ENCODE data around the gene SSH2. TPM values are rescaled to one million over a fixed set of nuclear protein-coding genes. Genes with fewer than 3 reads are reported as not detected.

SSH2 gene
- total and polyA plus RNA-seq, 4 donors, result 7.5 to 14.1 (median 11.2) TPM

DNA sequence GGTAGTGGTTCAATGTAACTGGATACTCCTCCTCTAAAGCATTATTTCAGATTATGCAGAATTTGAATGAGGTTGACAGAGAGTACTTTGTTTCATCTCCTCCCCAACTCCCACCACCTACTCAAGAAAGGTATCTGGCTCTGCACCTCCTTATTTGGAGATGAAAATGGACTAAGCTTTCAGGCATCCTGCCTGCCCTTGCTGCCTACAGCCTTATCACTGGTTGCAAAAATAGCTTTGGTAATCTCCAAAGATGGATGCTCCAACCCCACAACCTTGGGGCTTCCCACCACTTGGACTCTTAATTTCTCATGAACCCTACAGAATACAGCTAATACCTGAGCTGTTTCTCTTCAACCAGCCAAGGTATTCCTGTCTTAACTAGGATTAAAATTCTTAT, 262.1 kb downstream of the SSH2 start:
- peaks cover 2 to 21% (median 15%) of the 10 kb centered on the region in 4 donors for H3K36me3 ChIP-seq (ENCODE audit: control insufficient read depth in 4 of 4, insufficient read depth in 3 of 4, low read depth in 1 of 4, low read length in 3 of 4)
- H3K9ac ChIP-seq (ENCODE audit: low read depth in 1 of 2, low read length in 2 of 2), result no peak overlapping the region
- H3K4me1 ChIP-seq (ENCODE audit: control insufficient read depth in 4 of 4, insufficient read depth in 4 of 4, low read length in 3 of 4), result no peaks in the 10 kb centered on the region
- no peak for TF ChIP-seq TAF1 (conservative IDR thresholded peaks at IDR 0.05)
- no peak for TF ChIP-seq SP1 (IDR thresholded peaks at IDR 0.05)
- TF ChIP-seq, protein P1, sequence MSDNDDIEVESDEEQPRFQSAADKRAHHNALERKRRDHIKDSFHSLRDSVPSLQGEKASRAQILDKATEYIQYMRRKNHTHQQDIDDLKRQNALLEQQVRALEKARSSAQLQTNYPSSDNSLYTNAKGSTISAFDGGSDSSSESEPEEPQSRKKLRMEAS (IDR thresholded peaks at IDR 0.05), result no peak
- no peak for TF ChIP-seq HNF4A (conservative IDR thresholded peaks at IDR 0.05)
- no peak for TF ChIP-seq YY1 (IDR thresholded peaks at IDR 0.05)
- TF ChIP-seq, protein P2, sequence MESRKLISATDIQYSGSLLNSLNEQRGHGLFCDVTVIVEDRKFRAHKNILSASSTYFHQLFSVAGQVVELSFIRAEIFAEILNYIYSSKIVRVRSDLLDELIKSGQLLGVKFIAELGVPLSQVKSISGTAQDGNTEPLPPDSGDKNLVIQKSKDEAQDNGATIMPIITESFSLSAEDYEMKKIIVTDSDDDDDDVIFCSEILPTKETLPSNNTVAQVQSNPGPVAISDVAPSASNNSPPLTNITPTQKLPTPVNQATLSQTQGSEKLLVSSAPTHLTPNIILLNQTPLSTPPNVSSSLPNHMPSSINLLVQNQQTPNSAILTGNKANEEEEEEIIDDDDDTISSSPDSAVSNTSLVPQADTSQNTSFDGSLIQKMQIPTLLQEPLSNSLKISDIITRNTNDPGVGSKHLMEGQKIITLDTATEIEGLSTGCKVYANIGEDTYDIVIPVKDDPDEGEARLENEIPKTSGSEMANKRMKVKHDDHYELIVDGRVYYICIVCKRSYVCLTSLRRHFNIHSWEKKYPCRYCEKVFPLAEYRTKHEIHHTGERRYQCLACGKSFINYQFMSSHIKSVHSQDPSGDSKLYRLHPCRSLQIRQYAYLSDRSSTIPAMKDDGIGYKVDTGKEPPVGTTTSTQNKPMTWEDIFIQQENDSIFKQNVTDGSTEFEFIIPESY (IDR thresholded peaks at IDR 0.05), result no peak
- TF ChIP-seq FOXA2 (IDR thresholded peaks at IDR 0.05), result no peak
- no peak for TF ChIP-seq EGR1 (IDR thresholded peaks at IDR 0.05; ENCODE audit: low read depth in 2 of 2)
- TF ChIP-seq, protein P3, sequence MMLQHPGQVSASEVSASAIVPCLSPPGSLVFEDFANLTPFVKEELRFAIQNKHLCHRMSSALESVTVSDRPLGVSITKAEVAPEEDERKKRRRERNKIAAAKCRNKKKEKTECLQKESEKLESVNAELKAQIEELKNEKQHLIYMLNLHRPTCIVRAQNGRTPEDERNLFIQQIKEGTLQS (IDR thresholded peaks at IDR 0.05), result no peak
- TF ChIP-seq, protein P4, sequence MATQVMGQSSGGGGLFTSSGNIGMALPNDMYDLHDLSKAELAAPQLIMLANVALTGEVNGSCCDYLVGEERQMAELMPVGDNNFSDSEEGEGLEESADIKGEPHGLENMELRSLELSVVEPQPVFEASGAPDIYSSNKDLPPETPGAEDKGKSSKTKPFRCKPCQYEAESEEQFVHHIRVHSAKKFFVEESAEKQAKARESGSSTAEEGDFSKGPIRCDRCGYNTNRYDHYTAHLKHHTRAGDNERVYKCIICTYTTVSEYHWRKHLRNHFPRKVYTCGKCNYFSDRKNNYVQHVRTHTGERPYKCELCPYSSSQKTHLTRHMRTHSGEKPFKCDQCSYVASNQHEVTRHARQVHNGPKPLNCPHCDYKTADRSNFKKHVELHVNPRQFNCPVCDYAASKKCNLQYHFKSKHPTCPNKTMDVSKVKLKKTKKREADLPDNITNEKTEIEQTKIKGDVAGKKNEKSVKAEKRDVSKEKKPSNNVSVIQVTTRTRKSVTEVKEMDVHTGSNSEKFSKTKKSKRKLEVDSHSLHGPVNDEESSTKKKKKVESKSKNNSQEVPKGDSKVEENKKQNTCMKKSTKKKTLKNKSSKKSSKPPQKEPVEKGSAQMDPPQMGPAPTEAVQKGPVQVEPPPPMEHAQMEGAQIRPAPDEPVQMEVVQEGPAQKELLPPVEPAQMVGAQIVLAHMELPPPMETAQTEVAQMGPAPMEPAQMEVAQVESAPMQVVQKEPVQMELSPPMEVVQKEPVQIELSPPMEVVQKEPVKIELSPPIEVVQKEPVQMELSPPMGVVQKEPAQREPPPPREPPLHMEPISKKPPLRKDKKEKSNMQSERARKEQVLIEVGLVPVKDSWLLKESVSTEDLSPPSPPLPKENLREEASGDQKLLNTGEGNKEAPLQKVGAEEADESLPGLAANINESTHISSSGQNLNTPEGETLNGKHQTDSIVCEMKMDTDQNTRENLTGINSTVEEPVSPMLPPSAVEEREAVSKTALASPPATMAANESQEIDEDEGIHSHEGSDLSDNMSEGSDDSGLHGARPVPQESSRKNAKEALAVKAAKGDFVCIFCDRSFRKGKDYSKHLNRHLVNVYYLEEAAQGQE (IDR thresholded peaks at IDR 0.05), result no peak
- no peak for TF ChIP-seq RXRA (IDR thresholded peaks at IDR 0.05)
- no peak for TF ChIP-seq HNF4G (IDR thresholded peaks at IDR 0.05)
- TF ChIP-seq JUND (IDR thresholded peaks at IDR 0.05), result no peak
- no peak for TF ChIP-seq FOXA1 (IDR thresholded peaks at IDR 0.05)
- TF ChIP-seq, protein P5, sequence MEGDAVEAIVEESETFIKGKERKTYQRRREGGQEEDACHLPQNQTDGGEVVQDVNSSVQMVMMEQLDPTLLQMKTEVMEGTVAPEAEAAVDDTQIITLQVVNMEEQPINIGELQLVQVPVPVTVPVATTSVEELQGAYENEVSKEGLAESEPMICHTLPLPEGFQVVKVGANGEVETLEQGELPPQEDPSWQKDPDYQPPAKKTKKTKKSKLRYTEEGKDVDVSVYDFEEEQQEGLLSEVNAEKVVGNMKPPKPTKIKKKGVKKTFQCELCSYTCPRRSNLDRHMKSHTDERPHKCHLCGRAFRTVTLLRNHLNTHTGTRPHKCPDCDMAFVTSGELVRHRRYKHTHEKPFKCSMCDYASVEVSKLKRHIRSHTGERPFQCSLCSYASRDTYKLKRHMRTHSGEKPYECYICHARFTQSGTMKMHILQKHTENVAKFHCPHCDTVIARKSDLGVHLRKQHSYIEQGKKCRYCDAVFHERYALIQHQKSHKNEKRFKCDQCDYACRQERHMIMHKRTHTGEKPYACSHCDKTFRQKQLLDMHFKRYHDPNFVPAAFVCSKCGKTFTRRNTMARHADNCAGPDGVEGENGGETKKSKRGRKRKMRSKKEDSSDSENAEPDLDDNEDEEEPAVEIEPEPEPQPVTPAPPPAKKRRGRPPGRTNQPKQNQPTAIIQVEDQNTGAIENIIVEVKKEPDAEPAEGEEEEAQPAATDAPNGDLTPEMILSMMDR (IDR thresholded peaks at IDR 0.05; ENCODE audit: low read depth, low read length, missing input control), result no peak
- TF ChIP-seq RAD21 (IDR thresholded peaks at IDR 0.05), result no peak
- no peaks in the 10 kb centered on the region for H3K9me3 ChIP-seq (ENCODE audit: control insufficient read depth in 4 of 4, low read length in 3 of 4)
- no peaks in the 10 kb centered on the region for H3K27me3 ChIP-seq (ENCODE audit: control insufficient read depth in 4 of 4, insufficient read depth in 4 of 4, low read length in 3 of 4)
- no peak overlapping the region for H3K4me3 ChIP-seq (ENCODE audit: low read depth in 1 of 3, low read length in 3 of 3)
- no peak for DNase-seq (ENCODE audit: low spot score)
- H3K27ac ChIP-seq (ENCODE audit: low read depth in 1 of 2, low read length in 2 of 2), result no peak overlapping the region

DNA sequence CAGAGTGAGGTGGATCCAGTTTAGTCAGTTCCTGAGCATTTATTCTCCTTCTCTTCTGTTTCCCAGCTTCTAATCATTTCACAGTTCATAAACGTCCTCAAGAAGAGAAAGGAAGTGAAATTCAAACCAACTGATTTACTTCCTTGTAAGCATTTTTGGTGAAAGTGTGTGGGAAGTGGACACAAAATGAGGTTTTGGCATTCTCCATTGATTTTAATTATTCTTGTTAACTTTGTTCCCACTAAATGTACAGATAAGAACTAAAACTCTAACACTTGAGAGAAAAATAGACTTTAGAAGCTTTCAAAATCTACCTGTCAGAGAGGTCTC, 264.6 kb downstream of the SSH2 start:
- H3K4me3 ChIP-seq (ENCODE audit: low read depth in 1 of 3, low read length in 3 of 3), result no peak overlapping the region
- no peak overlapping the region for H3K27ac ChIP-seq (ENCODE audit: low read depth in 1 of 2, low read length in 2 of 2)
- no peak for DNase-seq (ENCODE audit: low spot score)
- no peak overlapping the region for H3K9ac ChIP-seq (ENCODE audit: low read depth in 1 of 2, low read length in 2 of 2)
- peaks cover 3 to 14% (median 9%) of the 10 kb centered on the region in 4 donors for H3K36me3 ChIP-seq (ENCODE audit: control insufficient read depth in 4 of 4, insufficient read depth in 3 of 4, low read depth in 1 of 4, low read length in 3 of 4)
- H3K4me1 ChIP-seq (ENCODE audit: control insufficient read depth in 4 of 4, insufficient read depth in 4 of 4, low read length in 3 of 4), result no peaks in the 10 kb centered on the region
- no peaks in the 10 kb centered on the region for H3K9me3 ChIP-seq (ENCODE audit: control insufficient read depth in 4 of 4, low read length in 3 of 4)
- no peak for TF ChIP-seq GABPA (IDR thresholded peaks at IDR 0.05 in 1 of 2, conservative IDR thresholded peaks at IDR 0.05 in 1 of 2)
- TF ChIP-seq YY1 (IDR thresholded peaks at IDR 0.05), result no peak
- TF ChIP-seq RAD21 (IDR thresholded peaks at IDR 0.05), result no peak
- no peak for TF ChIP-seq EGR1 (IDR thresholded peaks at IDR 0.05; ENCODE audit: low read depth in 2 of 2)
- no peak for TF ChIP-seq RXRA (IDR thresholded peaks at IDR 0.05)
- no peak for TF ChIP-seq NR2F2 (IDR thresholded peaks at IDR 0.05)
- TF ChIP-seq, protein P4 (IDR thresholded peaks at IDR 0.05), result no peak
- WGBS, result 60% methylated on average over 1 of the region's 1 CpG
- no peaks in the 10 kb centered on the region for H3K27me3 ChIP-seq (ENCODE audit: control insufficient read depth in 4 of 4, insufficient read depth in 4 of 4, low read length in 3 of 4)
